CD4-positive, alpha-beta T cell treated with Interleukin-2 at 100 ng/mL for 4 hours (primary cell): ENCODE measurements around the gene TSPAN32.
A peak's percentile ranks its signal among the peaks of the same experiment; 100 is the strongest.

ENCODE experiments used
- DNase-seq: peaks from one replicate; pipeline ENCODE4 v3.0.0-alpha.2; 2020; ENCODE audit warnings: low spot score

The TSPAN32 gene

GRCh38 chr11:2304506-2305139 lies 2.8 kb downstream of the TSPAN32 start:
- DNase-seq, result no peak

GRCh38 chr11:2305140-2305778 lies 3.4 kb downstream of the TSPAN32 start:
- peak; percentile 81 for DNase-seq

- DNase-seq, result no peak
Observed at GRCh38 chr11:2305788-2306451, 4.1 kb downstream of the TSPAN32 start.

GRCh38 chr11:2306452-2306823 lies 4.6 kb downstream of the TSPAN32 start:
- DNase-seq, result no peak

GRCh38 chr11:2306877-2307500 lies 5.2 kb downstream of the TSPAN32 start:
- DNase-seq, result no peak

GRCh38 chr11:2307501-2308331 lies 5.9 kb downstream of the TSPAN32 start:
- DNase-seq, result no peak

GRCh38 chr11:2308713-2309112 lies 6.9 kb downstream of the TSPAN32 start:
- no peak for DNase-seq

- DNase-seq, result no peak
Observed at GRCh38 chr11:2309251-2310072, 7.6 kb downstream of the TSPAN32 start.

GRCh38 chr11:2310073-2310785 lies 8.4 kb downstream of the TSPAN32 start:
- no peak for DNase-seq

- no peak for DNase-seq
Observed at GRCh38 chr11:2310786-2311352, 9.1 kb downstream of the TSPAN32 start.

GRCh38 chr11:2311353-2312133 lies 9.7 kb downstream of the TSPAN32 start:
- DNase-seq, result no peak

- DNase-seq, result no peak
Observed at GRCh38 chr11:2312232-2313042, 10.6 kb downstream of the TSPAN32 start.

GRCh38 chr11:2313051-2313951 lies 11.5 kb downstream of the TSPAN32 start:
- DNase-seq, result no peak

GRCh38 chr11:2314136-2314524 lies 12.3 kb downstream of the TSPAN32 start:
- no peak for DNase-seq

GRCh38 chr11:2314525-2315394 lies 12.9 kb downstream of the TSPAN32 start:
- DNase-seq, result no peak

GRCh38 chr11:2315395-2316168 lies 13.8 kb downstream of the TSPAN32 start:
- no peak for DNase-seq
